GM12878 (cell line): Measurements from ENCODE around the gene EGFR. TPM values are rescaled to one million over a fixed set of nuclear protein-coding genes. Genes with fewer than 3 reads are reported as not detected.

Experiments
- ATAC-seq: fragments of 200-7000 bp; cut with Tn5 transposase; 3 replicates; pipeline ENCODE4 v1.9.1; 2020; ENCODE audit warnings: mild to moderate bottlenecking, moderate library complexity
- BruUV-seq: library from RNA; stranded (reverse); fragments of 400-500 nt; replicated peaks from 2 replicates; lab custom pipeline; 2021; lab: Mats Ljungman, UMichigan
- CTCF ChIA-PET: fragments of 300-600 bp; sonication (Branson Sonifier 250); formaldehyde crosslinking; extraction: SDS; loops from one replicate; lab custom pipeline; 2021; ENCODE audit warnings: inconsistent platforms; lab: Yijun Ruan, JAX
- POLR2A ChIA-PET: fragments of 350-600 bp; formaldehyde crosslinking; extraction: SDS; loops from one replicate; lab custom pipeline; 2021; ENCODE audit warnings: inconsistent platforms; lab: Charles Lee
- RAD21 ChIA-PET: fragments of 300-600 bp; sonication (Branson Sonifier 250); formaldehyde crosslinking; loops from one replicate; lab custom pipeline; 2023; ENCODE audit warnings: antibody characterized with exemption; ENCODE audit not compliant: unreplicated experiment; lab: Charles Lee
- SMC1A ChIA-PET: fragments of 300-600 bp; sonication (Branson Sonifier 250); formaldehyde crosslinking; loops from one replicate; lab custom pipeline; 2023; ENCODE audit not compliant: unreplicated experiment, uncharacterized antibody; lab: Charles Lee
- DNase-seq: peaks from one replicate; pipeline ENCODE4 v3.0.0-alpha.2; 2011; ENCODE audit warnings: low read depth, low spot score
- FAIRE-seq: peaks from 3 replicates; lab custom pipeline; 2011; peaks lifted over from hg19 to GRCh38; lab: Jason Lieb, UNC
- H2AFZ ChIP-seq: 2 replicates; pipeline ENCODE4 v1.6.0; 2011; ENCODE audit warnings: low read depth, low read length, control low read depth; ENCODE audit not compliant: control insufficient read depth
- H3K27ac ChIP-seq: 2 replicates; pipeline ENCODE4 v1.5.1; 2011; ENCODE audit warnings: control low read depth; ENCODE audit not compliant: control insufficient read depth, insufficient read depth
- H3K27me3 ChIP-seq, 2 experiments: replicated peaks in 1 of 2; 2 replicates each; pipeline versions ENCODE4 v1.6.0 to v1.6.1; 2011; ENCODE audit warnings: low read length in 1 of 2; ENCODE audit not compliant: control insufficient read depth in 2 of 2, insufficient read depth in 2 of 2
- H3K36me3 ChIP-seq, 2 experiments: 2 replicates each; pipeline ENCODE4 v1.5.1; 2011; ENCODE audit warnings: low read length in 1 of 2; ENCODE audit not compliant: control insufficient read depth in 2 of 2, insufficient read depth in 2 of 2
- H3K4me1 ChIP-seq: 2 replicates; pipeline ENCODE4 v1.6.1; 2011; ENCODE audit warnings: mild to moderate bottlenecking, low read length, moderate library complexity, mixed read lengths; ENCODE audit not compliant: control insufficient read depth, insufficient read depth
- H3K4me2 ChIP-seq: 2 replicates; pipeline ENCODE4 v1.6.0; 2011; ENCODE audit warnings: control low read depth; ENCODE audit not compliant: control insufficient read depth, insufficient read depth
- H3K4me3 ChIP-seq: fragments of 200-600 bp; sonication (generic); 2 replicates; pipeline ENCODE4 v1.5.1; 2016
- H3K79me2 ChIP-seq: 2 replicates; pipeline ENCODE4 v1.6.0; 2011; ENCODE audit warnings: low read length; ENCODE audit not compliant: control insufficient read depth, insufficient read depth
- H3K9ac ChIP-seq: 2 replicates; pipeline ENCODE4 v1.8.0; 2011; ENCODE audit warnings: low read length, control low read depth, mixed read lengths; ENCODE audit not compliant: control insufficient read depth, insufficient read depth
- H3K9me3 ChIP-seq: replicated peaks from 3 replicates; pipeline ENCODE4 v1.5.1; 2011; ENCODE audit warnings: mild to moderate bottlenecking, low read length; ENCODE audit not compliant: control insufficient read depth, insufficient read depth
- H4K20me1 ChIP-seq: 2 replicates; pipeline ENCODE4 v1.6.0; 2011; ENCODE audit not compliant: control insufficient read depth, insufficient read depth
- CHD1 ChIP-seq: IDR thresholded peaks from 2 replicates; pipeline ENCODE4 v1.6.1; 2012; ENCODE audit warnings: low read depth, low read length, improper control_type of control experiment
- DPF2 ChIP-seq: fragments of 450-650 bp; IDR thresholded peaks from 2 replicates; pipeline ENCODE4 v1.6.1; 2017; ENCODE audit warnings: mild to moderate bottlenecking
- GABPA ChIP-seq: IDR thresholded peaks from 2 replicates; pipeline ENCODE4 v1.6.1; 2014; ENCODE audit warnings: antibody characterized with exemption, low read depth, mild to moderate bottlenecking, inconsistent platforms
- MXI1 ChIP-seq: fragments of 150-350 bp; IDR thresholded peaks from 2 replicates; pipeline ENCODE4 v1.6.1; 2011; ENCODE audit warnings: low read depth, mild to moderate bottlenecking, inconsistent platforms, low read length, improper control_type of control experiment
- NFIC ChIP-seq: IDR thresholded peaks from 2 replicates; pipeline ENCODE4 v1.6.1; 2012; ENCODE audit warnings: low read depth, mild to moderate bottlenecking, inconsistent platforms, low read length, moderate library complexity
- NR2C2 ChIP-seq: IDR thresholded peaks from 2 replicates; pipeline ENCODE4 v1.6.1; 2011; ENCODE audit warnings: borderline replicate concordance, low read depth; ENCODE audit not compliant: control insufficient read depth, insufficient read length
- RBBP5 ChIP-seq: fragments of 200-600 bp; sonication (generic); conservative IDR thresholded peaks from 2 replicates; pipeline ENCODE4 v1.6.1; 2016
- STAT1 ChIP-seq: fragments of 450-650 bp; conservative IDR thresholded peaks from 2 replicates; pipeline ENCODE4 v1.6.1; 2014; ENCODE audit warnings: antibody characterized with exemption, mild to moderate bottlenecking
- STAT3 ChIP-seq: IDR thresholded peaks from 2 replicates; pipeline ENCODE4 v1.6.1; 2011; ENCODE audit warnings: low read depth, low read length, improper control_type of control experiment
- ZNF207 ChIP-seq: fragments of 450-650 bp; IDR thresholded peaks from 2 replicates; pipeline ENCODE4 v1.6.1; 2014; ENCODE audit warnings: antibody characterized with exemption, mild to moderate bottlenecking, borderline replicate concordance
- ZNF622 ChIP-seq: fragments of 450-650 bp; IDR thresholded peaks from 2 replicates; pipeline ENCODE4 v1.6.1; 2017; ENCODE audit warnings: mild to moderate bottlenecking, inconsistent platforms
- WGBS: methylation state at CpG from one replicate; pipeline ENCODE4 v1.1.6; 2016; ENCODE audit warnings: low lambda C conversion rate; ENCODE audit not compliant: insufficient replicate concordance, insufficient coverage; ENCODE audit errors: missing lambda C conversion rate; 5-methylcytosine and 5-hydroxymethylcytosine counted together
- in situ Hi-C: fragments of 300-500 bp; cut with MboI; formaldehyde crosslinking; loops from 9 replicates; pipeline ENCODE4 v1.14.3; 2018; ENCODE audit warnings: mixed read lengths
- intact Hi-C: fragments of 100-400 bp; cut with micrococcal nuclease; formaldehyde crosslinking; loops from one replicate; pipeline ENCODE4 v1.14.2; 2022; ENCODE audit not compliant: unreplicated experiment
- polyA plus RNA-seq, 11 experiments: library from polyadenylated mRNA; depleted of rRNA in 4 of 11; unstranded in 6 of 11; stranded (reverse) in 5 of 11; fragments of >200 nt; fragmentation: Nextera tagmentation in 4 of 11; fragmentation: Illumina TruSeq in 1 of 11; extraction: Ambion mirVana in 4 of 11; extraction: Trizol in 1 of 11; gene quantifications; 1 replicate in 1 of 11; 2 replicates in 10 of 11; pipeline versions ENCODE4 v1.2.1 to v1.2.3, GENCODE V29; 2011 to 2016; ENCODE audit warnings: inconsistent platforms in 2 of 11, missing spikeins in 2 of 11, low read depth in 1 of 11
- total RNA-seq, 4 experiments: library from RNA; depleted of rRNA in 3 of 4; stranded (reverse); fragments of >200 nt in 3 of 4; fragmentation: Illumina TruSeq in 1 of 4; extraction: Trizol in 1 of 4; gene quantifications; 2 replicates each; pipeline versions ENCODE4 v1.2.1 to v1.2.3, GENCODE V29; 2013 to 2021
- TF ChIP-seq, protein P1 (sequence below): fragments of 450-650 bp; IDR thresholded peaks from 2 replicates; pipeline ENCODE4 v1.6.1; 2018; ENCODE audit warnings: borderline replicate concordance, mild to moderate bottlenecking; ENCODE audit not compliant: partially characterized antibody
- TF ChIP-seq, protein P2 (sequence below): fragments of 450-650 bp; IDR thresholded peaks from 2 replicates; pipeline ENCODE4 v1.6.1; 2017; ENCODE audit warnings: mild to moderate bottlenecking, moderate library complexity
- TF ChIP-seq, protein P3 (sequence below): fragments of 450-650 bp; IDR thresholded peaks from 2 replicates; pipeline ENCODE4 v1.6.1; 2017; ENCODE audit warnings: mild to moderate bottlenecking, moderate library complexity

The EGFR gene
- total and polyA plus RNA-seq, 10 of the 15 experiments (the other 5 are each of a cell fraction or from before 2014, with no cell fraction given) = 0.01 to 0.31 TPM; not detected in 8

DNA sequence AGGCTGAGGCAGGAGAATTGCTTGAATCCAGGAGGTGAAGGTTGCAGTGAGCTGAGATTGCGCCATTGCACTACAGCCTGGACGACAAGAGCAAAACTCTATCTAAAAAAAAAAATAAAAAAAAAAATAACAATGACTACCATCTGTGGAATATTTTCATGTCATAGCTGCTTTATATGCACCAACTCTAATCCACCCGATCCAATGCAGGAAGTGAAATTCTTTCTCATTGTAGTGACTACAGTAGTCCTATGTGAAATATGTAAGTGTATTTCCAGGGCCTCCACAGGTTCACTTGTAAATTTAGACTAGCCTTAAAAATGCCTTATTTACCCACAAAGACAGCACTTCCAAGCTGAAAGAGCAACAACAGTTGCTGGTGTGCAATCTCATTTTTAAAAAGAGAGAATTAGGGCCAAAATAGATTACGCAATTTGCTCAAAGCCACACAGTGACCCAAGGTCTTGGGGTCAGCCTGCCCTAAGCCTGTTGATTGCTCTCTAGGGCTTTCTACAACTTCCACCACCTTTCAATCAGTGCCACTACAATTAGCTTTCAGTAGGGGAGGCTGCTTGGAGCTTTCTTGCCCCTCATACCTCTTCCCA lies 25.8 kb upstream of the EGFR start:
- DNase-seq (no peak), ATAC-seq (no peak), FAIRE-seq (no peak)
- Histone ChIP-seq H3K9me3 (no peaks in the 10 kb centered on the region), H3K79me2 (no peaks in the 10 kb centered on the region), H2AFZ (no peak overlapping the region), H3K4me3 (no peak overlapping the region), H3K4me2 (no peak overlapping the region), H3K36me3 (no peaks in the 10 kb centered on the region), H4K20me1 (no peaks in the 10 kb centered on the region), H3K27me3 (no peaks in the 10 kb centered on the region), H3K27ac (no peak overlapping the region), H3K9ac (no peak overlapping the region), H3K4me1 (peaks cover 3% of the 10 kb centered on the region; the same call in 1 of the 2 replicates)
- 93% methylated on average over 4 of the region's 4 CpGs for WGBS
- RAD21 ChIA-PET = interaction anchor here (1.0 kb wide), 1 partner anchor 262 kb away, joined by 4 read pairs; no protein-coding TSS in a partner anchor
- intact Hi-C loops (no loop called here), in situ Hi-C loops (no loop called here)
- CTCF ChIA-PET = interaction anchor here (0.6 kb wide), 1 partner anchor 536 kb away, joined by 3 read pairs; no protein-coding TSS in a partner anchor
- BruUV-seq = no TSS peak
- SMC1A ChIA-PET = interaction anchor here (1.6 kb wide), 1 partner anchor 143 kb away, joined by 3 read pairs; no protein-coding TSS in a partner anchor
- POLR2A ChIA-PET = no interaction called here
- TF ChIP-seq, protein P1, sequence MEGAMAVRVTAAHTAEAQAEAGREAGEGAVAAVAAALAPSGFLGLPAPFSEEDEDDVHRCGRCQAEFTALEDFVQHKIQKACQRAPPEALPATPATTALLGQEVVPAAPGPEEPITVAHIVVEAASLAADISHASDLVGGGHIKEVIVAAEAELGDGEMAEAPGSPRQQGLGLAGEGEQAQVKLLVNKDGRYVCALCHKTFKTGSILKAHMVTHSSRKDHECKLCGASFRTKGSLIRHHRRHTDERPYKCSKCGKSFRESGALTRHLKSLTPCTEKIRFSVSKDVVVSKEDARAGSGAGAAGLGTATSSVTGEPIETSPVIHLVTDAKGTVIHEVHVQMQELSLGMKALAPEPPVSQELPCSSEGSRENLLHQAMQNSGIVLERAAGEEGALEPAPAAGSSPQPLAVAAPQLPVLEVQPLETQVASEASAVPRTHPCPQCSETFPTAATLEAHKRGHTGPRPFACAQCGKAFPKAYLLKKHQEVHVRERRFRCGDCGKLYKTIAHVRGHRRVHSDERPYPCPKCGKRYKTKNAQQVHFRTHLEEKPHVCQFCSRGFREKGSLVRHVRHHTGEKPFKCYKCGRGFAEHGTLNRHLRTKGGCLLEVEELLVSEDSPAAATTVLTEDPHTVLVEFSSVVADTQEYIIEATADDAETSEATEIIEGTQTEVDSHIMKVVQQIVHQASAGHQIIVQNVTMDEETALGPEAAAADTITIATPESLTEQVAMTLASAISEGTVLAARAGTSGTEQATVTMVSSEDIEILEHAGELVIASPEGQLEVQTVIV = no peak
- TF ChIP-seq STAT3 (no peak), CHD1 (no peak), ZNF207 (no peak), DPF2 (no peak), GABPA (no peak), MXI1 (no peak), NR2C2 (no peak), NFIC (no peak), RBBP5 (no peak), STAT1 (no peak), ZNF622 (no peak)
- TF ChIP-seq, protein P2, sequence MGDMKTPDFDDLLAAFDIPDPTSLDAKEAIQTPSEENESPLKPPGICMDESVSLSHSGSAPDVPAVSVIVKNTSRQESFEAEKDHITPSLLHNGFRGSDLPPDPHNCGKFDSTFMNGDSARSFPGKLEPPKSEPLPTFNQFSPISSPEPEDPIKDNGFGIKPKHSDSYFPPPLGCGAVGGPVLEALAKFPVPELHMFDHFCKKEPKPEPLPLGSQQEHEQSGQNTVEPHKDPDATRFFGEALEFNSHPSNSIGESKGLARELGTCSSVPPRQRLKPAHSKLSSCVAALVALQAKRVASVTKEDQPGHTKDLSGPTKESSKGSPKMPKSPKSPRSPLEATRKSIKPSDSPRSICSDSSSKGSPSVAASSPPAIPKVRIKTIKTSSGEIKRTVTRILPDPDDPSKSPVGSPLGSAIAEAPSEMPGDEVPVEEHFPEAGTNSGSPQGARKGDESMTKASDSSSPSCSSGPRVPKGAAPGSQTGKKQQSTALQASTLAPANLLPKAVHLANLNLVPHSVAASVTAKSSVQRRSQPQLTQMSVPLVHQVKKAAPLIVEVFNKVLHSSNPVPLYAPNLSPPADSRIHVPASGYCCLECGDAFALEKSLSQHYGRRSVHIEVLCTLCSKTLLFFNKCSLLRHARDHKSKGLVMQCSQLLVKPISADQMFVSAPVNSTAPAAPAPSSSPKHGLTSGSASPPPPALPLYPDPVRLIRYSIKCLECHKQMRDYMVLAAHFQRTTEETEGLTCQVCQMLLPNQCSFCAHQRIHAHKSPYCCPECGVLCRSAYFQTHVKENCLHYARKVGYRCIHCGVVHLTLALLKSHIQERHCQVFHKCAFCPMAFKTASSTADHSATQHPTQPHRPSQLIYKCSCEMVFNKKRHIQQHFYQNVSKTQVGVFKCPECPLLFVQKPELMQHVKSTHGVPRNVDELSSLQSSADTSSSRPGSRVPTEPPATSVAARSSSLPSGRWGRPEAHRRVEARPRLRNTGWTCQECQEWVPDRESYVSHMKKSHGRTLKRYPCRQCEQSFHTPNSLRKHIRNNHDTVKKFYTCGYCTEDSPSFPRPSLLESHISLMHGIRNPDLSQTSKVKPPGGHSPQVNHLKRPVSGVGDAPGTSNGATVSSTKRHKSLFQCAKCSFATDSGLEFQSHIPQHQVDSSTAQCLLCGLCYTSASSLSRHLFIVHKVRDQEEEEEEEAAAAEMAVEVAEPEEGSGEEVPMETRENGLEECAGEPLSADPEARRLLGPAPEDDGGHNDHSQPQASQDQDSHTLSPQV = no peak
- TF ChIP-seq, protein P3, sequence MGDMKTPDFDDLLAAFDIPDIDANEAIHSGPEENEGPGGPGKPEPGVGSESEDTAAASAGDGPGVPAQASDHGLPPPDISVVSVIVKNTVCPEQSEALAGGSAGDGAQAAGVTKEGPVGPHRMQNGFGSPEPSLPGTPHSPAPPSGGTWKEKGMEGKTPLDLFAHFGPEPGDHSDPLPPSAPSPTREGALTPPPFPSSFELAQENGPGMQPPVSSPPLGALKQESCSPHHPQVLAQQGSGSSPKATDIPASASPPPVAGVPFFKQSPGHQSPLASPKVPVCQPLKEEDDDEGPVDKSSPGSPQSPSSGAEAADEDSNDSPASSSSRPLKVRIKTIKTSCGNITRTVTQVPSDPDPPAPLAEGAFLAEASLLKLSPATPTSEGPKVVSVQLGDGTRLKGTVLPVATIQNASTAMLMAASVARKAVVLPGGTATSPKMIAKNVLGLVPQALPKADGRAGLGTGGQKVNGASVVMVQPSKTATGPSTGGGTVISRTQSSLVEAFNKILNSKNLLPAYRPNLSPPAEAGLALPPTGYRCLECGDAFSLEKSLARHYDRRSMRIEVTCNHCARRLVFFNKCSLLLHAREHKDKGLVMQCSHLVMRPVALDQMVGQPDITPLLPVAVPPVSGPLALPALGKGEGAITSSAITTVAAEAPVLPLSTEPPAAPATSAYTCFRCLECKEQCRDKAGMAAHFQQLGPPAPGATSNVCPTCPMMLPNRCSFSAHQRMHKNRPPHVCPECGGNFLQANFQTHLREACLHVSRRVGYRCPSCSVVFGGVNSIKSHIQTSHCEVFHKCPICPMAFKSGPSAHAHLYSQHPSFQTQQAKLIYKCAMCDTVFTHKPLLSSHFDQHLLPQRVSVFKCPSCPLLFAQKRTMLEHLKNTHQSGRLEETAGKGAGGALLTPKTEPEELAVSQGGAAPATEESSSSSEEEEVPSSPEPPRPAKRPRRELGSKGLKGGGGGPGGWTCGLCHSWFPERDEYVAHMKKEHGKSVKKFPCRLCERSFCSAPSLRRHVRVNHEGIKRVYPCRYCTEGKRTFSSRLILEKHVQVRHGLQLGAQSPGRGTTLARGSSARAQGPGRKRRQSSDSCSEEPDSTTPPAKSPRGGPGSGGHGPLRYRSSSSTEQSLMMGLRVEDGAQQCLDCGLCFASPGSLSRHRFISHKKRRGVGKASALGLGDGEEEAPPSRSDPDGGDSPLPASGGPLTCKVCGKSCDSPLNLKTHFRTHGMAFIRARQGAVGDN = no peak
